HEK293T (cell line): ENCODE results near the gene PURB.
"Not testable (repeated sequence)": the region's sequence is repeated elsewhere in the genome, so short reads cannot be mapped to it uniquely, and the experiment has no call there.

ENCODE experiments used
- ELF4 ChIP-seq: fragments of 450-650 bp; IDR thresholded peaks from 2 replicates; pipeline ENCODE4 v1.6.1; 2017; ENCODE audit warnings: antibody characterized with exemption
- FOXK2 ChIP-seq: fragments of 450-650 bp; IDR thresholded peaks from 2 replicates; pipeline ENCODE4 v1.6.1; 2016; ENCODE audit warnings: mild to moderate bottlenecking
- SUZ12 ChIP-seq: fragments of 450-650 bp; IDR thresholded peaks from 2 replicates; pipeline ENCODE4 v1.6.1; 2016; ENCODE audit warnings: mild to moderate bottlenecking
- ZNF384 ChIP-seq: fragments of 450-650 bp; IDR thresholded peaks from 2 replicates; pipeline ENCODE4 v1.6.1; 2016

DNA sequence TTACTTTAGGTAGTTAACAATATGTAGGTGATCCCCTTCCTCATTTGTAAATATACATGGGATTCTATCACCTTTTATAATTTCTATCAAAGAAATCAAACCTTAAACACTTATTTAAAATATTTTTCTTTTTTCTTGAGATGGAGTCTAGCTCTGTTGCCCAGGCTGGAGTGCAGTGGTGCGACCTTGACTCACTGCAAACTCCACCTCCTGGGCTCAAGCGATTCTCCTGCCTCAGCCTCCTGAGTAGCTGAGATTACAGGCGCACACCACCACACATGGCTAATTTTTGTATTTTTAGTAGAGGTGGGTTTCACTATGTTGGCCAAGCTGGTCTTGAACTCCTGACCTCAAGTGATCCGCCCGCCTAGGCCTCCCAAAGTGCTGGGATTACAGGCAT, 41.9 kb downstream of the PURB start:
- not testable (repeated sequence) for TF ChIP-seq FOXK2, ELF4, ZNF384, SUZ12
